OCI-M1 (cell line): Measurements from ENCODE around the gene TBC1D9B.

Experiments used
- DNase-seq: peaks from one replicate; lab custom pipeline; 2025; lab: John Stamatoyannopoulos, UW

TBC1D9B gene

DNA sequence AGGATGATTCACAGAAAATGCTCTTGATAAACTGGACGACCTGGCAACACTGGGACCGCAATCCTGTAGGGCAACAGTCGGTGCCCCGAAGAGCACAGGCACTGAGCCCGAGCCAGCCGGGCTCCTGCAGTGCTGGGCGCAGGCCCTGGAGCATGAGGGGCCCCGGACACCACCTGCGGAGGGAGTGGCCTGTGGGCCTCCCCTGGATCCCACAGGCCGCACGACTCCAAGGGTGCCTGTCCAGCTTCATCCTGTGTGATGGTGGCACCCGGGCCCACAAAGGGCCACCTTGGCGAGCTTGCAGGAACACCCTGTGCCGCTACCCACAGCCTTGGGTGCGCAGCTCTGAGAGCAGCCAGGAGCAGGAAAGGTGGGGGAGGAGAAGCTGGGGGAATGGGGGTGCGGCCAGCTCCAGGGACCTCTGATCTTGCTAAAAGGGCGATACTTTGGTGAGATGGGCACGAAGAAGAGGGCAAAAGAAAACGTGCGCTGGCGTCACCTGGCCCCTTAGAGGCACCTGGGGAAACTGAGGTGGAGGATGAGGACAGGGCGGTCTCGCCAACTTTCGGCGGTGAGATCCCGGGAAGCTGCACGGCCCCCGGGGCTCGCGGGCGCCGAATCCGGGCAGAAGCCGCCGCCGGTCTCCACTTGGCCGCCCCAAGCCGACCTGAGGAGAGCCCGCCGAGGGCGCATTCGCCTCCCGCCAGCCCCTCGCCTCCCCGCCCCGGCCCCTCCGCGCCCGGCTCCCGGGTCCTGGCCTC, 722 bp downstream of the TBC1D9B start:
- peak; percentile 20 for DNase-seq

DNA sequence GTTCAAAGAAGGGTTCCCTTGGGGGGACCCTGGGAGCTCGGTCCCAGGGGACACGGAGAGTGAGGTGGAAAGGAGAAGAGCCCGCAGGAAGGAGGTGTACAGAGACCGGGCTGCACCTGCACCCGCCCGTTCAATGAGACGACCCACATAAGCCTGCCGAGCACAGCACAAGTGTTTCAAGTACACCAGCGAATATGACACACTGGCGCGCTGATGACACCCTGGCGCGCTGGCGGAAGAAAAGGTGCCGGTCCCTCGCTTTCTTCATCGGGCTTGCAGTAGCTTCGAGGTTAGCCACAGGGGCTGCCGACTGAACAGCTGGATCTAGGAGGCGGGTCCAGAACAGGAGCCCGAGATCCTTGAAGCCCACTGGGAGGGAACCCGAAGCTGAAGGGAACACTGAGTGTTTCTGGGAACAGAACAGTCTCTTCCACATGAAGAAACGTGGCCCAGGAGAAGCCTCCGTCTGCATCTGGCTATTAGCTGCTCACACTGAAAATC, 1.4 kb downstream of the TBC1D9B start:
- DNase-seq: no peak

DNA sequence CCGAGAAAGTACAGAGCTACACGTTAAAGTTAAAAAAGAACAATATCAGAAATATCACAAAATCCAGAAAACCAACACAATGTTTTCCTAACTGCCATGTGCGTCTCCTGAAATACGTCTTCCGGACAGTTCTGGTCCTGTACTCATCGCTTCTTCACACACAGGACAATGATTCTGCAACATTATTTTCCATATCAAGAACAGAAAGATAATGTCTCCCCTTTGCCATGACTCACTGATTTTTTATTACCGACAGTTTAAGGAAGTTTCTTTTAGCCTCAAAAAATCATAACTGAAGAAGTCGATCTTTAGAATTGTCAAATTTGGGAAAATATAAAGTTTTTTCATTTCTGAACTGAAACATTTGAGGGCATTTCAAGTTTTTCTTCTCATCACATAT, 2.5 kb downstream of the TBC1D9B start:
- peak; percentile 79 for DNase-seq

DNA sequence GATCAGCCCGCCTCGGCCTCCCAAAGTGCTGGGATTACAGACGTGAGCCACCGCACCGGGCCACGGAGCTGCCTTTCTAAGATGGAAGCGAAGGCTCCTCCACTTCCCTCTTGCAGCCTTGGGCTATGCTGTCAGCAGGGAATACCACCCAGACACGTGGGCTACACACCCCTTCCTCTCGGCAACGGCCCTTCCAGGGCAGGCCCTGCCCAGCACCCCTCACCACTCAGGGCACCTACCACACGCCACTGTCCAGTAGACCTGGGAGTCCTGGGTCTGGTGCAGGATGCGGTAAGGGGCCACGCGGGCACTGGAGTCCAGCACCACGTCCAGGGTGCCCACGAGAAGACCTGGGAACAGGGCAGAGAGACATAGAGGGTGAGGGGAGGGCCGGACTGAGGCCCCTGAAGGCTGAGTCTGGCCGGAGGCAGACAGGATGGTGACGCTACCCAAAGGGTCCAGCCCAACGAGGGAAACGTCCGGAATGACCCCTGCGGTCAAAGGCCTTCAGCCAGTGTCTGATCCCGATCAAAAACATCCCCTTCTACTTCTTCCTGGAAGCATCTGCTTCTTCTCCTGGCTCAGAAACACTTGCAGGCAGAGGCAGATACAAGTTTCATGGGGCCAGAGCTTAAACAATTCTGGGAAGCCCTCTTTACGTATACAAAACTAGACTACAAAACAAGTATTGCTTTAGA, 3.1 kb downstream of the TBC1D9B start:
- DNase-seq: no peak

DNA sequence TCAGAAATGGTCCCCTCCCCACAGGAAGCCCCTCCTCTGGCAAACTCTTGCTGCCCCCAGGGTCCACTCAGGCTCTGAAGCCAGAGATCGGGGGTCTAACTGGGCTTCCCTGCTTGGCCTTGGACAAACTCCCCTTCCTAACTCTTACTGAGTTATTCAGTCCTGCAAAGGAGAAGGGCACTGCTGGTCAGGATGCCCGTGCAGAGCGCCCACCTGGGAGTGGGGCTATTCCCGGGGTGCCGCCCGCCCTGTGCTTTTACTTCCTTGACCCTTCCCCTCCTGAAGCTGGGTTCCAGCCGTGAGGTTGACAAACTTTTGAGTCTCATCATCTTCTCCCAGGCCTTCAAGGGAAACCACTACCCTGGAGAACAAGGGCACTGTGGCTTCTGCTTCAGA, 4.9 kb downstream of the TBC1D9B start:
- no peak for DNase-seq

DNA sequence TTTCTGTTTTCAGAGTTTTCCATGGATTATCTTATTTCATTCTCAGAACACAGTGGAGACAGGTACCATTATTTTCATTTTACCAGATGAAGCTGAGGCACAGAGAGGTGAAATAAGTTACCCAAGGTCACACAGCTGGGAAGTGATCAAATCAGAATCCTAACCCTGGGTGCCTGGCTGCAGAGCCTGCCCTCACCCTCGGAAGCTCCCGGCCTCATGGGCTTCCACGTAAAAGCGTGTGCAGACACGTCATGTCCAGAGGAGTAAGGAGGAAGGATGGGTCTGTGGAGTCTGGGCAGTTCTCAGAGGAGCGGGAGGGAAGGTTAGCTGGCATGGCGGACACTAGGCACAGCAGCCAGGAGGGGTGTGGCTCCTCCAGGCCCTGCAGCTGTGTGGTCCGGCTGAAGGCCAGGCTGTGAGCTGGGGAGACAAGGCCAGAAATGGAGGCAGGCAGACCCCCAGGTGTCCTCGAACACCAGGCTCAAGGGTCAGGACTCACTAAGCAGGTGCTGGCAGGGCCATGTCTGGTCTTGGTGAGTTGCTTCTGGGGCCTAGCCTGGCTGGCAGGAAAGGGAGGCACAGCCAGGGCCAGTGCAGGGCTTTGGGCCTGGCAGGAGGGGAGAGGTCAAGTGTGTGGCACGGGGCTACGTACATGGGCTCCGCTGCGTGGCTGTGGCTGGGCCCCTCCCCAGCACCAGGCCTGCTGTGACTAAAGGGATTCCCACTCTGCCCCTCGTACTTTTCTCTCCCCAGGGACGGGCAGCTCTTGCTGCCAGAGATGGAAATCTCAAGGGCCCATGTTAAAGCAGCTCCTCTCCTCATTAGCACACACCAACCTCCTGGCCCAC, 5.6 kb downstream of the TBC1D9B start:
- DNase-seq: no peak

DNA sequence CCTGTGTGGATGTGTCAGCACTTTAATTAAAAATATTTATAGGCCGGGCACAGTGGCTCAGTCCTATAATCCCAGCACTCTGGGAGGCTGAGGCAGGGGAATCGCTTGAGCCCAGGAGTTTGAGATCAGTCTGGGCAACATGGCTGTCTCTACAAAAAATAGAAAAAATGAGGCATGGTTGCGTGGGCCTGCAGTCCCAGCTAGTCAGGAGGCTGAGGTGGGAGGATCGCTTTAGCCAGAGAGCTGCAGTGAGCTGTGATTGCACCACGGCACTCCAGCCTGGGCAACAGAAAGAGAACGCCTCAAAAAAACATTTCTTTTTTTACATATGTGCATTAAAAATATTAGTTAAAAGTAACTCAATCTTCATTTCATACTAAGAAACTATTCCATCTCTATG, 6.2 kb downstream of the TBC1D9B start:
- DNase-seq: no peak

DNA sequence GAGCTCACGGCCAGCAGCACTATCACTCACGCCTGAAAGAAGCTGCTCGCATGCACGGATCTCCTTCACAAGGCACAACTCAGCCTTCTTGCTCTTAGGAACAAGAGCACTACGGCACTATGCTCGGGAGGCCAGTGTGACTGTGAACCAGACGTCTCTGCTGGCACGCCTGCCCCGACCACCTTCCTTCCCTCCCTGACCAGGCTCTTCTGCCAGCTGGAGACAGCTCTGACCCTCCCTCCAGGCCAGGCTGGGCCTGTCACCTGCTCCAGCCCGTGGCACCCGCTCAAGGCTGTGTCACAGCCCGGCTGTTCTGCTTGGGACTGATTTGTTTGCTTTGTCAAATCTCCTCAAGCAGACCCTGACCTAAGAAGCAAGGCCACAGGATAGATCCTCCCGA, 7.0 kb downstream of the TBC1D9B start:
- no peak for DNase-seq

DNA sequence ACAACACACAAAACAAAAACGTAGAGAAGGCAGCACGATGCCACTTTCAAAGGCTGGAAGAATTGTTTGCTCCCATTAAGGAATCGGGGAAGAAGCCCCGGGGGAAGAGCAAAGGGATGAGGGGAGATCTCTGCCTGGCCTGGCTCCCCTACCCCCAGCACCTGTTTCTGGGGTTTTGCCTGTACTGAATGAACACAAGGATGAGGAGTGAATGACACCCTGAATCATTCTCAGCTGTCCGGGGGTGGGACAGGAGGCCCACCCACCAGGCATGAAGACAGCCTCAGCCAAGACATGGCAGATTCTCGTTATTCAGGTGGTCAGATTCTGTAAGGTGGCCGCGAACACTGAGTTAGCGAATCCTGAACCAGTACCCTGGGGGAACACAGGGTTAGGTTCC, 7.5 kb downstream of the TBC1D9B start:
- DNase-seq: no peak

DNA sequence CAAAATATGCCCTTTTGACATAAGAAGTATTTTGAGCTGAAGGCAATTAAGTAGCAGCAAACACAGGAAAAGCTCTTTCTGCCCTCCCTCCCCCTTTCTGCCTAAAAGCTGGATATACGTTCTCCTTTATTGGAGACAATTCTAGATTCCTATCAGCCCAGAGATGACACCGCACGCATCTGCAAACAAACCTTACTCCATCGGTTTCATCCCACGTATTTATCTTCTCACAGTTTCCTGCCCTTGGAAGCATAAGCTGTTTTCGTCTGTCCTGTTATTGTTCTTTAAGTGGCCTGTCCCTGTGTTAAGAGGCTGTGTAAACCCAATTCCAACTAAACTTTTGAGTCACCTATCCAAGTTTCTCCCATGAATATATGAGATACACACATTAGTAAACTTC, 11.8 kb downstream of the TBC1D9B start:
- no peak for DNase-seq

DNA sequence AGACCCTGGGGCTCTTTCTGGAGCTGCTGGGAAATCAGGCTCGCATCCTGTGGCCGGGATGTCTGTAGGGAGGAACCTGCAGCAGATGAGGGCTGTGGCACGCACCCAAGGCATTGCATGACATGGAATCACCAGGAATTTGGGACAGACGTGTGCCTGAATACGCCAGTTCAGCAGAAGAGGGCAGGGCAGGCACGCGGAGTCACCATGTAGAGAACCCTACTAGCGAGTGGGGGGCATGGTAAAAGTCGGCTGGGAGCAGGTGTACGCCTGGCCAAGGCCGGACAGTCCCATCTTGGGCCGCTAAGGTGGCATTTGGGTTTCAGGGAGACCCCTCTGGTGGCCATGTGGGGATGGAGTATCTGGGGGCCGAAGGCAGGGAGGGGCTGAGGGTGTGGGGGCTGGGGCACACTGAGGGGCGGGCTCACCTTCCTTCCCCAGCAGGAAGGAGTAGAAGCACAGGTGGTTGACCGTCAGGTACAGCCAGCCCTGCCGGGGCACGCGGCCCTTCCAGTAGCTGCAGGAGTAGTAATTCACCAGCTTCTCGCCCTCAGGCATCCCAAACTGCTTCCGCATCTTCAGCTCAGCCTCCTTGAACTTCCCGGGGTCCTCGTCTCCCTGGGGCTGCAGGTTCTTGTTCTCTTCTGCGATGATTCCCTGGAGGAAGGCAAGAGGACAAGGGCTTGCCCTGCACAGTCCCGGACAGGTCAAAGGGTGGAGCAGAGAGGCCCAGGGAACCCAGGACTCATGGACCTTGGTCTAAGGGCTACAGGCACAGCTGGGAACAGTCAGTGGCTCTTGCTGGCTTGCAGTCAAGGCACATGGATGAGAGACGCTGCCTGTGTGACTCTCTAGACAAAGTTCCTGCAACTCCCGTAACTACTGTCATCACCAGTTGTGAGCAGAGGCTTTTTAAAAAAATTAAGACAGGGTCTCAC, 13.5 kb downstream of the TBC1D9B start:
- no peak for DNase-seq

DNA sequence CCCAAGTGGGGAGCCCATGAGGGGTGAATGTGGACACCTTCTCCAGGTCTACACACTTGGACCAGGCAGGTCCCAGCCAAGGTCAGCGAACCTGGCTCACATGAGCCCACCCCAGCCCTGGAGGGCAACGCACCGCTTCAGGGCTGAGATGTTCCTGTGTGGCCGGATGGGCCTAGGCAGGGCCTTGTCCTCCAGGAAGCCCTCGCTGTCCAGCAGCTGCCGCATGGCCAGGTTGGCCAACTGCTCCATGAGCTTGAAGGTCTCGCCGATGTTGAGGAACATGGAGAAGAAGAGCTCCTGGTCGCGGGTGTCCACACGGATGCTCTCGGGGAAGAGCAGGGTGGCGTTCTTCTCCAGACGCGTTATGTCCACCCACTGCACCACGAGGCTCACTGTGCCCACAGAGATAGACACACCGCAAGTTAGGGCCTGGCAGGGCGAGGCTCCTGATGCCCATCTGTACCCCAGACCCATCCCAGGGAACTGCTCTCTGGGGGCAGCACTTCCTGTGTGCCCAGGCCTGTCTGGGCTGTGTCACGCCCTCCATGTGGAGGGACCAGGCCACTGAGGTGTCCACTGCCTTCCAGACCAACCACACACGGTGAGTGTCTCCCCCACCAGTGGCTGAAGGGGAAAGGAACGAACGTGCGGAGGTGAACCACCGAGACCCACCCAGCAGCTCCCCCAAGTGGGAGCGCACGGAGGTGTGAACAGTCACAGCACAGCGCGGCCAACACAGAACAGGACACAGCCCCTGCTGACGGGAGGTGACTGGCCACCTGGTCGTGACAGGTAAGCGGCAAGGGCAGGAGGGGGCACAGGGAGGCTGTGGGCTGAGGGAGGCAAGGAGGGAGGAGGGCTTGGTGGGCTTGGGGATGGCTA, 14.4 kb downstream of the TBC1D9B start:
- no peak for DNase-seq

DNA sequence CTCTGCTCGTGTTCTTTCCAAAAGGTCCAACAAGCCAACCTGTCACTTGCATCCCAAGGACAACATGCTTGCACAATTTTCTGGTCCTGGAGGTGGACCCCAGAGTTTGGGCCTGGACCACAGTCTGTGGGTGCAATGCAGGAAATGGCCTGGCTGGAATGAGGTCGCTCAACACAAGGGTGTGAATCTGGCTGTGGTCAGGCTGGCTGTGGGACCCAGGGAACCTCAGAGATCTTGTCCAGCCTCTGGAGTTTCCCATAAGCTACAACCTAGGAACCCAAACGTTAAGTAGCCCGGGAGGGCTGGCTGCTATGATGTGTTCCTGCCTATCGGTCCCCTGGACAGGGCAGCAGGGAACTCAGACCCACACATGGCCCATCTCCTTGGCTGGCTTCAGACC, 15.4 kb downstream of the TBC1D9B start:
- no peak for DNase-seq

DNA sequence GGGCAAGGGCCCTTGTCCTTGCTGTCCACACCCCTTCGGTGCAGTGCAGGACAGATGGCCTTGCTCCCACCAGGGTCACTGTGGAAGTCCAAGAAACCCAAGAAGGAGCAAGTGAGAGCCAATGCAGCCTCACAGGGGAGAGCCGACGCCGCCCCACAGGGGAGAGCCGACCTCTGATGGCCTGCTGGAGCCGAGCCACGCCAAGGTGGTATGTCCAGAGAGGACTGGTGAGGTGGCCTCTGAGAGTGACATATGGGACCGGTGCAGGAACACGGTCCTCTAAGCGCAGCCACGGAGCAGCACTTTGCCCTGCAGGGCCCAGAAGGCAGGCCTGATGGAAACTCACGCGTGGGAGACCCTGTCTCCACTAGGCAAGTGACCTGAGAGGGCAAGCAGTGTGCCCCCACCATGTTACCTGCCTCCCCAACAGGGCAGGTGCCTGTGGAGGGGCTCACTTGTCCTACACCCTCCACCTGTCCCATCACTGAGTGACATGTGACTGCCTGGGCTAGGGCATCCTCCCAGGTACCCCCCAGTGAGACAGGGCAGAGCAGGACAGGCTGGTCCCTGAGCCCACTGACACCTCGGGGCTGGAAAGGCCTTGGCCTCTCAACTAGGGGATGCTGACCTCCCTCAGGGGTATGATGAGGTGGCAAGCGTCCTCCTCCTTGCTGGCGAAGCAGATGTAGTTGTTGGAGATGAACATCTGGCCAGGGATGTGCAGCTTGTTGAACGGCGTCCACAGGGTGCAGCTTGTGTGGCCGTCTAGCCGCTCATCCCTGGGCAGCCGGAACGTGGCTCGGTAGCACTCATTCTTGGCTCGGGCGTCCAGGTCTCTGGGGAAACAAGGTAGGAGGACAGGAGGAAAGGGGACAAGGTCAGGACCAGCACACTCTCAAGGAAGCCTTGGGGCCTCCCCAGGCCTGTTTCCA, 16.7 kb downstream of the TBC1D9B start:
- no peak for DNase-seq

DNA sequence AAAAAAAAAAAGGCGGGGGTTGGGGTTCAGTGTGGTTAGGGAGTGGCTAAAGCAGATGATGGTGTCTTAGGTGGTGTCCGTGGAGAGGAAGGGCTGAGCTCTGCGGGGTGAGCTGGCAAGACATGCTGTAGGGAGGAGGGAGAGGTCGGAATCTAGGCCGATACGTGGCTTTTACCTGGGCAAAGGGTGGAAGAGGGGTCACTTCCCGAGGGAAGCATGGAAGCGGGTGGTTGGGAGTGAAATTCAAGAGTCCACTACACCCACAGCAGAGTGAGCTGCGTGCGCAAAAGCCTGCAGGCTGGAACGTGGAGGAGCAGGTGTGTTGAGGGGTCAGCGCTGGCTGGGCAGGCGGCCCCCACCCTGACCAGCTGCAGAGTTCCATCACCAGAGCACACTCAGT, 17.8 kb downstream of the TBC1D9B start:
- DNase-seq: no peak

DNA sequence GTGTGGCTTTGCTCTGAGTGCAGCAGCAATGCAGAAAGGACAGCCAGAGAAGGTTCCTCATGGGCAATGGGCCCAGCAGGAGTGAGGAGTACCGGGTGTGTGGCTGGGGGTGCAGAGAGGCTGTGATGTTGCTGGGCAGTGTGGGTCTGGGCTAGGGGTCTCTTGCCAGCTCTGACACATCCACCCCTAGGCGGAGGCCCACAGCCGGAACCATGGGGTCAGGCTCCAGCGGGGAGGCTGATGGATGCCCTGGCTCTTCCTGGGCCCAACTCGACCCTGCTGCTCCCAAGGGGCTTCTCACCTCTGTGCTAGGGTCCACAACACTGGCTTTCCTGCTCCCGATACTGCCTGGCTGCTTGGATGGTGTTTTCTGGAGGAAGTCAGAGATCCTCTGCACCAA, 19.9 kb downstream of the TBC1D9B start:
- no peak for DNase-seq

DNA sequence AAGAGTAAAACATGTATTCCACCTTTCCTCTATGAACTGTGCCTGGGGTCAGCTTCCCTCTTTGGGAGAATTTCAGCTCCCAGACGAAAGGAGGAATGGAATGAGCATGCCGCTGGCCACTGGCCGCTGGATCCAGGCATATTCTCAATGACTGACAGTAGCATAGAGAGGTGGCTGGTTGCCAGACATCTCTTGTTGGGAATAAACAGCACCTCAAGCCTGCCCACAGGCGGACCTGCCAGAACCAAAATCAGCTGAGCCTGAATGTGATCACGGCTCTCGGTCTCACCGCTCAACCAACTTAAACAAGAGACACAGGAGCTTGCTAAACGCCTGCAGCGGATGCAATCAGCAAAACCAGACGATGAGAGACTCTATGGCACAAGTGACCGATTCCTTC, 20.6 kb downstream of the TBC1D9B start:
- DNase-seq: no peak

DNA sequence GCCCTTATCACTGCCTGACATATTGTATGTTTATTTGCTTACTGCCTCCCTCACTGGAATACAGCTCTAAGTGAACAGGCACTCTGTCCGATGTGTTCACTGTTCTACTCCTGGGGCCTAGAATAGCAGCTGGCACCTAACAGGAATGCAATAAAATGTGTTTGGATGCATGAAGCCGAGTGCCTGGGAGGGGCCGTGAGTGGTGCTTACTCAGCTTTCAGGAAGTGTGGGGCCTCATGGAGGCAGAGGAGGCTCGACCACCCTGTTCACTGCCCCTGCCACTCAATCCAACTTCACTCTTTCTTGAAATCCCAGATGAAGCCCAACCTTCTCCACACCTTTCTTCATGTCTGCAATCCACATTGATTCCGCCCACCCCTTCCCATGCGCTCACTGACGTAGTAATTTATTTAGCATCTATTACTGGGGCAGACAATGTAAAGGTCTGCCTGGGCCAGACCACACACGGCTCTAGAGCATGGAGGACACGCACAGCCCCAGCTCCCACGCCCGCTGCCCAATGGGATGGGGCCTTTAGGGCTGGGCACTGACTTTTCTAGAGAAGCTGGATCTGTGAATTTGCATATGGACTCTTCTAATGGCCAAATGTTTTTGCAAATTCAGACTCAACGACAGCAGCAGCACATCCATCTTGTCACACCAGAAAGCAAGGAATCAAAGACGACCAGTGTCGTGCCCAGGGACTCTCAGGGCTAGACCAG, 21.3 kb downstream of the TBC1D9B start:
- DNase-seq: no peak
